Naive thymus-derived CD4-positive, alpha-beta T cell (primary cell): ENCODE data around the gene NPLOC4. TPM values are rescaled to one million over a fixed set of nuclear protein-coding genes. Genes with fewer than 3 reads are reported as not detected.

Source experiments
- ATAC-seq: fragments of 150-1000 bp; cut with Tn5 transposase; 2 replicates; pipeline ENCODE4 v1.10.0; 2021; ENCODE audit warnings: mild to moderate bottlenecking, moderate library complexity
- CTCF ChIA-PET: fragments of 350-600 bp; sonication (Branson Sonifier 250); formaldehyde crosslinking; loops from one replicate; lab custom pipeline; 2021; ENCODE audit warnings: antibody characterized with exemption; lab: Charles Lee
- POLR2A ChIA-PET: fragments of 350-600 bp; sonication (Branson Sonifier 250); formaldehyde crosslinking; loops from one replicate; lab custom pipeline; 2021; ENCODE audit warnings: antibody characterized with exemption, inconsistent platforms; lab: Charles Lee
- DNase-seq, 9 donors: peaks; one replicate each; pipeline versions ENCODE4 v3.0.0 to v3.0.0-alpha.2; 2020 to 2022; ENCODE audit warnings: mixed read lengths in 1 of 9
- H3K27ac ChIP-seq: one replicate; pipeline ENCODE4 v1.7.0; 2013; ENCODE audit warnings: mild to moderate bottlenecking, low read depth, low read length, moderate library complexity
- H3K27me3 ChIP-seq, 2 donors: one replicate each; pipeline ENCODE4 v1.7.0; 2013; ENCODE audit warnings: low read length in 2 of 2, mild to moderate bottlenecking in 2 of 2, moderate library complexity in 2 of 2; ENCODE audit not compliant: control insufficient read depth in 2 of 2, insufficient read depth in 2 of 2
- H3K36me3 ChIP-seq, 3 experiments: 1 replicate in 2 of 3; 2 replicates in 1 of 3; pipeline ENCODE4 v1.7.0; 2013; ENCODE audit warnings: low read length in 3 of 3, mild to moderate bottlenecking in 3 of 3, moderate library complexity in 1 of 3; ENCODE audit not compliant: insufficient read depth in 3 of 3, control insufficient read depth in 2 of 3
- H3K4me1 ChIP-seq, 2 donors: one replicate each; pipeline ENCODE4 v1.7.0; 2013; ENCODE audit warnings: low read length in 2 of 2, mild to moderate bottlenecking in 2 of 2, moderate library complexity in 1 of 2; ENCODE audit not compliant: control insufficient read depth in 2 of 2, insufficient read depth in 2 of 2
- H3K4me3 ChIP-seq: 2 replicates; pipeline ENCODE4 v1.7.0; 2013; ENCODE audit warnings: mild to moderate bottlenecking, low read length
- H3K9me3 ChIP-seq, 3 experiments: 1 replicate in 2 of 3; 2 replicates in 1 of 3; pipeline ENCODE4 v1.7.0; 2013; ENCODE audit warnings: low read length in 3 of 3; ENCODE audit not compliant: control insufficient read depth in 2 of 3
- H3K27ac Mint-ChIP-seq, 9 donors: one replicate each; pipeline ENCODE4 v1.8.0; 2020 to 2022; ENCODE audit warnings: mixed read lengths in 9 of 9, mild to moderate bottlenecking in 8 of 9, moderate library complexity in 5 of 9, inconsistent platforms in 2 of 9
- H3K27me3 Mint-ChIP-seq, 5 donors: one replicate each; pipeline ENCODE4 v1.8.0; 2021 to 2022; ENCODE audit warnings: mixed read lengths in 5 of 5, mild to moderate bottlenecking in 1 of 5
- H3K36me3 Mint-ChIP-seq, 5 donors: one replicate each; pipeline ENCODE4 v1.8.0; 2020 to 2022; ENCODE audit warnings: mixed read lengths in 5 of 5, mild to moderate bottlenecking in 3 of 5, inconsistent platforms in 1 of 5
- H3K4me1 Mint-ChIP-seq, 7 donors: one replicate each; pipeline ENCODE4 v1.8.0; 2020 to 2022; ENCODE audit warnings: mixed read lengths in 7 of 7, mild to moderate bottlenecking in 3 of 7, inconsistent platforms in 1 of 7
- H3K4me3 Mint-ChIP-seq, 10 donors: one replicate each; pipeline ENCODE4 v1.8.0; 2020 to 2022; ENCODE audit warnings: mild to moderate bottlenecking in 10 of 10, mixed read lengths in 10 of 10, moderate library complexity in 6 of 10, inconsistent platforms in 2 of 10
- H3K9me3 Mint-ChIP-seq, 11 donors: one replicate each; pipeline ENCODE4 v1.8.0; 2020 to 2022; ENCODE audit warnings: mixed read lengths in 11 of 11, mild to moderate bottlenecking in 4 of 11, inconsistent platforms in 1 of 11, moderate library complexity in 1 of 11
- intact Hi-C, 2 donors: fragments of 100-400 bp; cut with micrococcal nuclease; formaldehyde crosslinking; loops; one replicate each; pipeline ENCODE4 v1.15.1; 2023
- polyA plus RNA-seq, 2 donors: library from polyadenylated mRNA; unstranded; fragments of 300-500 nt; fragmentation: Illumina TruSeq; gene quantifications; one replicate each; pipeline ENCODE4 v1.2.3, GENCODE V29; 2021
- total RNA-seq, 6 experiments: library from RNA in 5 of 6; stranded (reverse) in 5 of 6; gene quantifications; 1 replicate in 5 of 6; 2 replicates in 1 of 6; pipeline ENCODE4 v1.2.3 and lab custom pipeline; 2021 to 2026

NPLOC4 gene
- total and polyA plus RNA-seq, 7 experiments from 2014 or later = 47.8 to 125 (median 84.2) TPM

- ChIA-PET POLR2A (interaction anchor here (1.8 kb wide), 1 partner anchor 12 kb away, joined by 3 read pairs; no protein-coding TSS in a partner anchor), CTCF (no interaction called here)
- intact Hi-C loops = no loop called here
- Histone ChIP-seq H3K4me1 (peaks cover 13 to 15% of the 10 kb centered on the region in 2 donors), H3K36me3 (peaks cover 0 to 56% (median 6%) of the 10 kb centered on the region in 3 experiments), H3K4me3 (no peak overlapping the region), H3K27me3 (no peaks in the 10 kb centered on the region), H3K27ac (no peak overlapping the region), H3K9me3 (no peaks in the 10 kb centered on the region)
- ATAC-seq = no peak
- DNase-seq = no peak
- peaks cover 0 to 16% (median 6%) of the 10 kb centered on the region in 5 donors for H3K36me3 Mint-ChIP-seq
- H3K4me1 Mint-ChIP-seq = peaks cover 13 to 37% (median 32%) of the 10 kb centered on the region in 7 donors
- no peaks in the 10 kb centered on the region for H3K9me3 Mint-ChIP-seq
- H3K27ac Mint-ChIP-seq = peak overlapping the region in 1 of 9 donors; percentile 19
- peak overlapping the region in 5 of 10 donors; percentile 15 to 80 (median 64) for H3K4me3 Mint-ChIP-seq
- no peaks in the 10 kb centered on the region for H3K27me3 Mint-ChIP-seq
These were observed 87.8 kb downstream of the NPLOC4 start for GRCh38 chr17:81549031-81549557.

GRCh38 chr17:81547614-81547982 lies 89.3 kb downstream of the NPLOC4 start:
- Mint-ChIP-seq H3K4me3 (no peak overlapping the region), H3K27ac (no peak overlapping the region), H3K27me3 (no peaks in the 10 kb centered on the region), H3K9me3 (no peaks in the 10 kb centered on the region), H3K36me3 (peaks cover 0 to 16% (median 6%) of the 10 kb centered on the region in 5 donors), H3K4me1 (peaks cover 9 to 24% (median 19%) of the 10 kb centered on the region in 7 donors)
- H3K9me3 ChIP-seq = no peaks in the 10 kb centered on the region
- peaks cover 5 to 6% of the 10 kb centered on the region in 2 donors for H3K4me1 ChIP-seq
- intact Hi-C loops = no loop called here
- no peaks in the 10 kb centered on the region for H3K27me3 ChIP-seq
- DNase-seq = no peak
- no peak overlapping the region for H3K27ac ChIP-seq
- POLR2A ChIA-PET = no interaction called here
- H3K36me3 ChIP-seq = peaks cover 0 to 71% (median 6%) of the 10 kb centered on the region in 3 experiments
- CTCF ChIA-PET = no interaction called here
- no peak overlapping the region for H3K4me3 ChIP-seq
- ATAC-seq = no peak

- Mint-ChIP-seq H3K27ac (no peak overlapping the region), H3K27me3 (no peaks in the 10 kb centered on the region), H3K4me3 (no peak overlapping the region), H3K36me3 (peaks cover 0 to 16% (median 6%) of the 10 kb centered on the region in 5 donors), H3K4me1 (peaks cover 9 to 24% (median 19%) of the 10 kb centered on the region in 7 donors), H3K9me3 (no peaks in the 10 kb centered on the region)
- Histone ChIP-seq H3K27ac (no peak overlapping the region), H3K36me3 (peaks cover 0 to 75% (median 6%) of the 10 kb centered on the region in 3 experiments), H3K4me1 (peaks cover 5 to 6% of the 10 kb centered on the region in 2 donors), H3K9me3 (no peaks in the 10 kb centered on the region), H3K4me3 (no peak overlapping the region), H3K27me3 (no peaks in the 10 kb centered on the region)
- intact Hi-C loops = no loop called here
- ATAC-seq (no peak), DNase-seq (no peak)
- ChIA-PET CTCF (no interaction called here), POLR2A (no interaction called here)
These were observed 89.9 kb downstream of the NPLOC4 start for GRCh38 chr17:81546906-81547613.

GRCh38 chr17:81545160-81545949 lies 91.6 kb downstream of the NPLOC4 start:
- H3K4me1 Mint-ChIP-seq = peaks cover 0 to 13% (median 10%) of the 10 kb centered on the region in 7 donors
- no peak for ATAC-seq
- DNase-seq = no peak
- H3K27me3 ChIP-seq = no peaks in the 10 kb centered on the region
- H3K36me3 ChIP-seq = peaks cover 0 to 89% (median 6%) of the 10 kb centered on the region in 3 experiments
- H3K4me3 Mint-ChIP-seq = no peak overlapping the region
- no peaks in the 10 kb centered on the region for H3K9me3 Mint-ChIP-seq
- no peak overlapping the region for H3K27ac Mint-ChIP-seq
- intact Hi-C loops = no loop called here
- no peak overlapping the region for H3K4me3 ChIP-seq
- no peaks in the 10 kb centered on the region for H3K27me3 Mint-ChIP-seq
- H3K36me3 Mint-ChIP-seq = peaks cover 0 to 20% (median 6%) of the 10 kb centered on the region in 5 donors
- ChIA-PET POLR2A (no interaction called here), CTCF (no interaction called here)
- no peaks in the 10 kb centered on the region for H3K9me3 ChIP-seq
- H3K27ac ChIP-seq = no peak overlapping the region
- no peaks in the 10 kb centered on the region for H3K4me1 ChIP-seq

- peaks cover 0 to 20% (median under 1%) of the 10 kb centered on the region in 5 donors for H3K36me3 Mint-ChIP-seq
- H3K27me3 ChIP-seq = no peaks in the 10 kb centered on the region
- POLR2A ChIA-PET = no interaction called here
- H3K9me3 ChIP-seq = no peaks in the 10 kb centered on the region
- H3K36me3 ChIP-seq = peaks cover 0 to 90% (median 3%) of the 10 kb centered on the region in 3 experiments
- no peak for ATAC-seq
- no peak overlapping the region for H3K4me3 ChIP-seq
- no peaks in the 10 kb centered on the region for H3K27me3 Mint-ChIP-seq
- H3K27ac Mint-ChIP-seq = no peak overlapping the region
- H3K4me1 Mint-ChIP-seq = peaks cover 0 to 4% (median 2%) of the 10 kb centered on the region in 7 donors
- intact Hi-C loops = no loop called here
- CTCF ChIA-PET = no interaction called here
- no peak for DNase-seq
- no peak overlapping the region for H3K27ac ChIP-seq
- H3K4me1 ChIP-seq = no peaks in the 10 kb centered on the region
- no peak overlapping the region for H3K4me3 Mint-ChIP-seq
- no peaks in the 10 kb centered on the region for H3K9me3 Mint-ChIP-seq
These were observed 92.5 kb downstream of the NPLOC4 start for GRCh38 chr17:81544281-81544974.

GRCh38 chr17:81543756-81544155 lies 93.2 kb downstream of the NPLOC4 start:
- ChIA-PET POLR2A (no interaction called here), CTCF (interaction anchor here (0.7 kb wide), 1 partner anchor 326 kb away, joined by 3 read pairs; no protein-coding TSS in a partner anchor)
- no peaks in the 10 kb centered on the region for H3K9me3 ChIP-seq
- peaks cover 0 to 91% (median 3%) of the 10 kb centered on the region in 3 experiments for H3K36me3 ChIP-seq
- H3K4me3 ChIP-seq = no peak overlapping the region
- H3K4me1 ChIP-seq = no peaks in the 10 kb centered on the region
- ATAC-seq (no peak), DNase-seq (no peak)
- H3K27ac ChIP-seq = no peak overlapping the region
- Mint-ChIP-seq H3K27ac (no peak overlapping the region), H3K27me3 (no peaks in the 10 kb centered on the region), H3K9me3 (no peaks in the 10 kb centered on the region), H3K4me1 (no peaks in the 10 kb centered on the region), H3K36me3 (peaks cover 0 to 16% (median 0%) of the 10 kb centered on the region in 5 donors), H3K4me3 (no peak overlapping the region)
- no peaks in the 10 kb centered on the region for H3K27me3 ChIP-seq
- intact Hi-C loops = no loop called here
